ENCODE measurements around the gene CTLA4. TPM values are rescaled to one million over a fixed set of nuclear protein-coding genes. Genes with fewer than 3 reads are reported as not detected.

Gene CTLA4
- total and polyA plus RNA-seq, 10 of the 15 experiments (the other 5 are each of a cell fraction or from before 2014, with no cell fraction given), result not detected

DNA sequence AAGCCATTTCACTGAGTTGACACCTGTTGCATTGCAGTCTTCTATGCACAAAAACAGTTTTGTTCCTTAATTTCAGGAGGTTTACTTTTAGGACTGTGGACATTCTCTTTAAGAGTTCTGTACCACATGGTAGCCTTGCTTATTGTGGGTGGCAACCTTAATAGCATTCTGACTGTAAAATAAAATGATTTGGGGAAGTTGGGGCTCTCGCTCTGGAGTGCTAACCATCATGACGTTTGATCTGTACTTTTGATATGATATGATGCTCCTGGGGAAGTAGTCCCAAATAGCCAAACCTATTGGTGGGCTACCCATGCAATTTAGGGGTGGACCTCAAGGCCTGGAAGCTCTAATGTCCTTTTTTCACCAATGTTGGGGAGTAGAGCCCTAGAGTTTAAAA lies 3.4 kb downstream of the CTLA4 start (continued):
- TF ChIP-seq, protein P1, sequence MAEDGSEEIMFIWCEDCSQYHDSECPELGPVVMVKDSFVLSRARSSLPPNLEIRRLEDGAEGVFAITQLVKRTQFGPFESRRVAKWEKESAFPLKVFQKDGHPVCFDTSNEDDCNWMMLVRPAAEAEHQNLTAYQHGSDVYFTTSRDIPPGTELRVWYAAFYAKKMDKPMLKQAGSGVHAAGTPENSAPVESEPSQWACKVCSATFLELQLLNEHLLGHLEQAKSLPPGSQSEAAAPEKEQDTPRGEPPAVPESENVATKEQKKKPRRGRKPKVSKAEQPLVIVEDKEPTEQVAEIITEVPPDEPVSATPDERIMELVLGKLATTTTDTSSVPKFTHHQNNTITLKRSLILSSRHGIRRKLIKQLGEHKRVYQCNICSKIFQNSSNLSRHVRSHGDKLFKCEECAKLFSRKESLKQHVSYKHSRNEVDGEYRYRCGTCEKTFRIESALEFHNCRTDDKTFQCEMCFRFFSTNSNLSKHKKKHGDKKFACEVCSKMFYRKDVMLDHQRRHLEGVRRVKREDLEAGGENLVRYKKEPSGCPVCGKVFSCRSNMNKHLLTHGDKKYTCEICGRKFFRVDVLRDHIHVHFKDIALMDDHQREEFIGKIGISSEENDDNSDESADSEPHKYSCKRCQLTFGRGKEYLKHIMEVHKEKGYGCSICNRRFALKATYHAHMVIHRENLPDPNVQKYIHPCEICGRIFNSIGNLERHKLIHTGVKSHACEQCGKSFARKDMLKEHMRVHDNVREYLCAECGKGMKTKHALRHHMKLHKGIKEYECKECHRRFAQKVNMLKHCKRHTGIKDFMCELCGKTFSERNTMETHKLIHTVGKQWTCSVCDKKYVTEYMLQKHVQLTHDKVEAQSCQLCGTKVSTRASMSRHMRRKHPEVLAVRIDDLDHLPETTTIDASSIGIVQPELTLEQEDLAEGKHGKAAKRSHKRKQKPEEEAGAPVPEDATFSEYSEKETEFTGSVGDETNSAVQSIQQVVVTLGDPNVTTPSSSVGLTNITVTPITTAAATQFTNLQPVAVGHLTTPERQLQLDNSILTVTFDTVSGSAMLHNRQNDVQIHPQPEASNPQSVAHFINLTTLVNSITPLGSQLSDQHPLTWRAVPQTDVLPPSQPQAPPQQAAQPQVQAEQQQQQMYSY (CRISPR knock-in tag; IDR thresholded peaks at IDR 0.05), result no peak
- TF ChIP-seq ATF7 (IDR thresholded peaks at IDR 0.05; ENCODE audit: low read depth) (no peak), YBX1 (IDR thresholded peaks at IDR 0.05) (no peak), ASH2L (IDR thresholded peaks at IDR 0.05; ENCODE audit: borderline replicate concordance, low read depth) (no peak)

DNA sequence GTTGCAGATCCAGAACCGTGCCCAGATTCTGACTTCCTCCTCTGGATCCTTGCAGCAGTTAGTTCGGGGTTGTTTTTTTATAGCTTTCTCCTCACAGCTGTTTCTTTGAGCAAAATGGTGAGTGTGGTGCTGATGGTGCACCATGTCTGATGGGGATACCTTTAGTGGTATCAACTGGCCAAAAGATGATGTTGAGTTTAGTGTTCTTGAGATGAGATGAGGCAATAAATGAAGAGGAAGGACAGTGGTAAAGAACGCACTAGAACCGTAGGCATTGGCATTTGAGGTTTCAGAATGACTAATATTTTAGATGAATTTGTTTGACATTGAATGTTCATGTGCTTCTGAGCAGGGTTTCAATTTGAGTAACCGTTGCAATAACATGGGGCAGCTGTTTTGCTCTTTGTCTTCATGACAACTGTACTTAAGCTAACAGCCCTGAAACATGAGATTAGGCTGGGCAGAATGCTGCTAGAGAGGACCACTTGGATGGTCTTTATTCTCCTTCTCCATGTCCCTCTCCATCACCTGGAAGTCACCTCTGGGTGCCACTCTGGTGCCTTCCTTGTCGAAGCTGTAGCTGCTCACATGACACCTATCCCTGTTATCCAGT lies 3.9 kb downstream of the CTLA4 start:
- peaks cover 0 to 20% of the 10 kb centered on the region in 2 experiments; a peak in 2 of 4 replicates for H3K27me3 ChIP-seq (replicated peaks in 1 of 2; ENCODE audit: control insufficient read depth in 2 of 2, insufficient read depth in 2 of 2, low read length in 1 of 2)
- H3K79me2 ChIP-seq (ENCODE audit: control insufficient read depth, insufficient read depth, low read length), result no peaks in the 10 kb centered on the region
- H3K4me1 ChIP-seq (ENCODE audit: control insufficient read depth, insufficient read depth, low read length), result peaks cover 13% of the 10 kb centered on the region
- RAD21 ChIA-PET (ENCODE audit: unreplicated experiment), result no interaction called here
- no peaks in the 10 kb centered on the region for H3K36me3 ChIP-seq (ENCODE audit: control insufficient read depth in 2 of 2, insufficient read depth in 2 of 2, low read length in 1 of 2)
- H4K20me1 ChIP-seq (ENCODE audit: control insufficient read depth, insufficient read depth), result no peaks in the 10 kb centered on the region; the same call in 1 of the 2 replicates
- under 1% methylated on average over 6 of the region's 6 CpGs for WGBS (ENCODE audit: insufficient coverage, insufficient replicate concordance, low lambda C conversion rate, missing lambda C conversion rate)
- H3K9me3 ChIP-seq (replicated peaks; ENCODE audit: control insufficient read depth, insufficient read depth, low read length), result no peaks in the 10 kb centered on the region; the same call in 2 of the 3 replicates
- peak overlapping the region; percentile 36 for H3K4me2 ChIP-seq (ENCODE audit: control insufficient read depth, insufficient read depth)
- POLR2A ChIA-PET, result interaction anchor here (0.6 kb wide), 1 partner anchor 599 kb away, joined by 7 read pairs; no protein-coding TSS in a partner anchor
- in situ Hi-C loops (cut with MboI) (no loop called here), intact Hi-C loops (cut with micrococcal nuclease; ENCODE audit: unreplicated experiment) (loop anchor here (5.0 kb wide), 1 partner anchor 126 kb away; no protein-coding TSS in a partner anchor)
- SMC1A ChIA-PET (ENCODE audit: uncharacterized antibody, unreplicated experiment), result interaction anchor here (1.0 to 1.9 kb wide), 2 partner anchors 9 to 72 kb away, joined by 3 to 5 read pairs; no protein-coding TSS in a partner anchor
- no TSS peak for BruUV-seq (replicated peaks)
- no peak overlapping the region for H2AFZ ChIP-seq (ENCODE audit: control insufficient read depth, low read depth, low read length)
- H3K27ac ChIP-seq (ENCODE audit: control insufficient read depth, insufficient read depth), result no peak overlapping the region
- no peak overlapping the region for H3K4me3 ChIP-seq
- H3K9ac ChIP-seq (ENCODE audit: control insufficient read depth, insufficient read depth, low read length), result no peak overlapping the region
- ATAC-seq (peak; percentile 98), FAIRE-seq (no peak), DNase-seq (ENCODE audit: low read depth, low spot score) (peak; percentile 81)
- CTCF ChIA-PET, result no interaction called here
- TF ChIP-seq RELA (IDR thresholded peaks at IDR 0.05; ENCODE audit: borderline replicate concordance, partially characterized antibody) (no peak), ATF7 (IDR thresholded peaks at IDR 0.05; ENCODE audit: low read depth) (peak; percentile 66), PML (IDR thresholded peaks at IDR 0.05; ENCODE audit: low read length) (0 out of 2 replicates have a peak, but pooled peaks have one; percentile 58), LARP7 (IDR thresholded peaks at IDR 0.05) (no peak), SMAD1 (IDR thresholded peaks at IDR 0.05; ENCODE audit: low read depth, partially characterized antibody) (no peak), SREBF2 (IDR thresholded peaks at IDR 0.05; ENCODE audit: low read length) (no peak), ZNF24 (IDR thresholded peaks at IDR 0.05) (no peak), PAX5 (IDR thresholded peaks at IDR 0.05; ENCODE audit: borderline replicate concordance, low read depth, low read length) (peak; percentile 80; the same call in 1 of the 2 replicates), NR2F1 (conservative IDR thresholded peaks at IDR 0.05) (peak; percentile 71), SUZ12 (IDR thresholded peaks at IDR 0.05; ENCODE audit: unreplicated experiment) (no peak), NRF1 (conservative IDR thresholded peaks at IDR 0.05; ENCODE audit: low read depth, low read length) (no peak)
- TF ChIP-seq, protein P2, sequence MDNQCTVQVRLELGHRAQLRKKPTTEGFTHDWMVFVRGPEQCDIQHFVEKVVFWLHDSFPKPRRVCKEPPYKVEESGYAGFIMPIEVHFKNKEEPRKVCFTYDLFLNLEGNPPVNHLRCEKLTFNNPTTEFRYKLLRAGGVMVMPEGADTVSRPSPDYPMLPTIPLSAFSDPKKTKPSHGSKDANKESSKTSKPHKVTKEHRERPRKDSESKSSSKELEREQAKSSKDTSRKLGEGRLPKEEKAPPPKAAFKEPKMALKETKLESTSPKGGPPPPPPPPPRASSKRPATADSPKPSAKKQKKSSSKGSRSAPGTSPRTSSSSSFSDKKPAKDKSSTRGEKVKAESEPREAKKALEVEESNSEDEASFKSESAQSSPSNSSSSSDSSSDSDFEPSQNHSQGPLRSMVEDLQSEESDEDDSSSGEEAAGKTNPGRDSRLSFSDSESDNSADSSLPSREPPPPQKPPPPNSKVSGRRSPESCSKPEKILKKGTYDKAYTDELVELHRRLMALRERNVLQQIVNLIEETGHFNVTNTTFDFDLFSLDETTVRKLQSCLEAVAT (IDR thresholded peaks at IDR 0.05), result no peak
- TF ChIP-seq, protein P3, sequence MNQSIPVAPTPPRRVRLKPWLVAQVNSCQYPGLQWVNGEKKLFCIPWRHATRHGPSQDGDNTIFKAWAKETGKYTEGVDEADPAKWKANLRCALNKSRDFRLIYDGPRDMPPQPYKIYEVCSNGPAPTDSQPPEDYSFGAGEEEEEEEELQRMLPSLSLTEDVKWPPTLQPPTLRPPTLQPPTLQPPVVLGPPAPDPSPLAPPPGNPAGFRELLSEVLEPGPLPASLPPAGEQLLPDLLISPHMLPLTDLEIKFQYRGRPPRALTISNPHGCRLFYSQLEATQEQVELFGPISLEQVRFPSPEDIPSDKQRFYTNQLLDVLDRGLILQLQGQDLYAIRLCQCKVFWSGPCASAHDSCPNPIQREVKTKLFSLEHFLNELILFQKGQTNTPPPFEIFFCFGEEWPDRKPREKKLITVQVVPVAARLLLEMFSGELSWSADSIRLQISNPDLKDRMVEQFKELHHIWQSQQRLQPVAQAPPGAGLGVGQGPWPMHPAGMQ (IDR thresholded peaks at IDR 0.05; ENCODE audit: borderline replicate concordance), result no peak
